ENCODE measurements around the gene HOXD3.

HOXD3 gene

GRCh38 chr2:176162911-176163671 is 6.0 kb downstream of the HOXD3 start:
- DNase-seq (ENCODE audit: low spot score): no peak

DNA sequence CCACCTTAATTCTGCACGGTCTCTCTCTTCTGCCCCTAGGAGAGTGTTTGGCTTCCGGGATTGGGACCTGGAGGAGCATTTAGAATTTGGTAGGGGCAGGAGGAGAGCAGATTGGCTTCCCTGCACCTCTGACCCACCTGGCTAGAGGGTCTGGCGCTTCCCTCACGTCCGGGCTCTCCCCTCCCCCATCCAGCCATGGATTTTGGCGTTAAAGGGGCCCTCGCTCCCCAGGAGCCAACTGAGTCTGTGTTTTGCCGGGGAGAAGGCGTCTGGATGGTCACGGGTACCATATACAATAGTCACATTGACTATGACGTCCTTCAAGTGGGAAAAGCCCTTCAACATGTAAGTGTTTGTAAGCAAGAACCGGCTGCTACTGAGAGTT is 6.6 kb downstream of the HOXD3 start:
- no peak for DNase-seq (ENCODE audit: low spot score)

GRCh38 chr2:176164201-176164600 is 7.1 kb downstream of the HOXD3 start:
- DNase-seq (ENCODE audit: low spot score): no peak

DNA sequence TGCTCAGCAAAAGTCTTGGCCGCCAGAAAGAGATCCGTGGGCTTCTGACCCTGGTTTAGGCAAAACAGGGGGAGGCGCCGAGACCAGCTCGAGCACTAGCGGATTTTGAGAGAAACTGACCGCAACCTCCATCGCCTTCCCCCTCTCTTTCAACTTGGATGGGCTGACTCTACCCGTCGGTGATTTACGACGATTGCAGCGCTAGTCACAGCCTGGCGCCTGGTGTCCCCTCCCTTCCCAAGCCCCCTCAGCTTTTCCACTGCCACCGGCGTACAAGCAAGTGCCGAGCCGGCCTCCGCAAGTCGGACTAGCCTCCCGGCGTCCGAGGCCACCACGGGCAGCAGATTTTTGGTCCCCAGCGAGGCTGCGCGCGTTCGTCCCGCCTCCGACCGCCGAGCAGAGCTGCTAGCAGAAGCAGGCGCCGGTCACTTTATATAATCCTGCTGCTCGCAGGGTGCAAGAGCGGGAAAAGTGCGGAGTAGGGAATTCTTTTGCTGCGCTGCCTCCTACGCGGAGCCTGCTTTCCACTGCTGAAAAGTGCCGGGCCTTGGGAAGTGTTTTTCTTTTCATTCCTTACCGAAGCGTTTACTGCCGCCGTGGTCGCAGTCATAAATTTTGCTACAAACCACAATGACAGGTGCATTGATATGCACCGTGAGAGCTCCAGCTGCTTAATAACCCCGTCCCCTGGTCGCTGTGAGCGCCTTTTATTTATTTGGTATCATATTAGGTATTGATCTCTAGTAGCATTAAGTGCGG is 7.7 kb downstream of the HOXD3 start:
- DNase-seq (ENCODE audit: low spot score): no peak

- DNase-seq (ENCODE audit: low spot score): no peak
These were observed 8.4 kb downstream of the HOXD3 start for GRCh38 chr2:176165370-176166050.

DNA sequence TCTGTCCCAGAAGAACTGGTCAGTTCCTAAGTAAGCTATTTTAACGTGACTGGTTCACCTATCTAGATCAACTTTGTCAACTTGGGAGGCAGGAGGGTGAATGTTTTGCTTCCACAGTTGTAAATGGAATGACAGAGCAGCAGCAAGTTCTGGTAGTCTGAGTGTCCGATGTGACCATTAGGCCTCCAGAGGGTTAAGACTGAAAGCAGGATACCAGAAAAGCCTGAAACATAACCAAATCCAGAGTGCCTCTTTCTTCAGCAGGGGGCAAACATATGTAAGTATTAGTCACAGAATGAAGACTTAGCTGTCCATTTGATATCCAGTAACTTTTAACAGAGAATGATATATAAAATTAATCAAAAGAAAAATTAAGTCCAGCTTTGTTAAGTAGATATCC is 9.2 kb downstream of the HOXD3 start:
- no peak for DNase-seq (ENCODE audit: low spot score)

GRCh38 chr2:176167398-176167797 is 10.3 kb downstream of the HOXD3 start:
- DNase-seq (ENCODE audit: low spot score): no peak

- DNase-seq (ENCODE audit: low spot score): no peak
These were observed 12.1 kb downstream of the HOXD3 start for GRCh38 chr2:176169181-176169580.

DNA sequence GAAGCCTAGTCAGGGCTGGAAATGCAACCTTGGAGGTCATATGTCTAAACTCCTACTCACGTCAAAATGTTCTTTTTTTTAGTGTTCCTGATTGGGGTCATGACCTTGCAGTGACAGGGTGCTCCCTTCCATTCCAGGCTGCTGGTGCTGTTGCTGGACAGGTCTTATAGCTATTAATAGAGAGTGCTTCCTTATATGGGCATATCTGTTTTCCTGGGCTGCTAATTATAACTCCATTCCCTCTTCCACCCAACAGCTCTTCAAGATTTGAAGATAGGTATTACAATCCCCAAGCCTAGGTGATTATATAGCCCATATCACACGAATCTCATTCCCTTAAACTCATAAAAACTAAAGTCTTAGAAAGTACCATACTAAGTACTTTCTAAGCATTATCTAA is 12.6 kb downstream of the HOXD3 start:
- DNase-seq (ENCODE audit: low spot score): no peak

GRCh38 chr2:176170602-176171305 is 13.6 kb downstream of the HOXD3 start:
- no peak for DNase-seq (ENCODE audit: low spot score)

DNA sequence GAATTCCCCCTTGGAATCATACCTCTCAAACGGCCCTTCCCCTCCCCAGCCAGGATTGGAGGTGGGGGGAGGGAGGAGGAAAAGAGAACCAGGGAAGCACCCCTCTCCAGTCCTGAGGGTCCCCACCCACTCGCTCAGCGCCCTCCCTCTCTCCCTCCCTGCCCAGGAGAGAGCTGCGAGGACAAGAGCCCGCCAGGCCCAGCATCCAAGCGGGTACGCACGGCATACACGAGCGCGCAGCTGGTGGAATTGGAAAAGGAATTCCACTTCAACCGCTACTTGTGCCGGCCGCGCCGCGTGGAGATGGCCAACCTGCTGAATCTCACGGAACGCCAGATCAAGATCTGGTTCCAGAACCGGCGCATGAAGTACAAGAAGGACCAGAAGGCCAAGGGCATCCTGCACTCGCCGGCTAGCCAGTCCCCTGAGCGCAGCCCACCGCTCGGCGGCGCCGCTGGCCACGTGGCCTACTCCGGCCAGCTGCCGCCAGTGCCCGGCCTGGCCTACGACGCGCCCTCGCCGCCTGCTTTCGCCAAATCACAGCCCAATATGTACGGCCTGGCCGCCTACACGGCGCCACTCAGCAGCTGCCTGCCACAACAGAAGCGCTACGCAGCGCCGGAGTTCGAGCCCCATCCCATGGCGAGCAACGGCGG is 14.4 kb downstream of the HOXD3 start:
- DNase-seq (ENCODE audit: low spot score): no peak

DNA sequence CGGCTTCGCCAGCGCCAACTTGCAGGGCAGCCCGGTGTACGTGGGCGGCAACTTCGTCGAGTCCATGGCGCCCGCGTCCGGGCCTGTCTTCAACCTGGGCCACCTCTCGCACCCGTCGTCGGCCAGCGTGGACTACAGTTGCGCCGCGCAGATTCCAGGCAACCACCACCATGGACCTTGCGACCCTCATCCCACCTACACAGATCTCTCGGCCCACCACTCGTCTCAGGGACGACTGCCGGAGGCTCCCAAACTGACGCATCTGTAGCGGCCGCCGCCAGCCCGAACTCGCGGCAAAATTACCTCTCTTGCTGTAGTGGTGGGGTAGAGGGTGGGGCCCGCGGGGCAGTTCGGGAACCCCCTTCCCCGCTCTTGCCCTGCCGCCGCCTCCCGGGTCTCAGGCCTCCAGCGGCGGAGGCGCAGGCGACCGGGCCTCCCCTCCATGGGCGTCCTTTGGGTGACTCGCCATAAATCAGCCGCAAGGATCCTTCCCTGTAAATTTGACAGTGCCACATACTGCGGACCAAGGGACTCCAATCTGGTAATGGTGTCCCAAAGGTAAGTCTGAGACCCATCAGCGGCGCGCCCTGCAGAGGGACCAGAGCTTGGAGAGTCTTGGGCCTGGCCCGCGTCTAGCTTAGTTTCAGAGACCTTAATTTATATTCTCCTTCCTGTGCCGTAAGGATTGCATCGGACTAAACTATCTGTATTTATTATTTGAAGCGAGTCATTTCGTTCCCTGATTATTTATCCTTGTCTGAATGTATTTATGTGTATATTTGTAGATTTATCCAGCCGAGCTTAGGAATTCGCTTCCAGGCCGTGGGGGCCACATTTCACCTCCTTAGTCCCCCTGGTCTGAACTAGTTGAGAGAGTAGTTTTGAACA is 15.1 kb downstream of the HOXD3 start:
- no peak for DNase-seq (ENCODE audit: low spot score)

DNA sequence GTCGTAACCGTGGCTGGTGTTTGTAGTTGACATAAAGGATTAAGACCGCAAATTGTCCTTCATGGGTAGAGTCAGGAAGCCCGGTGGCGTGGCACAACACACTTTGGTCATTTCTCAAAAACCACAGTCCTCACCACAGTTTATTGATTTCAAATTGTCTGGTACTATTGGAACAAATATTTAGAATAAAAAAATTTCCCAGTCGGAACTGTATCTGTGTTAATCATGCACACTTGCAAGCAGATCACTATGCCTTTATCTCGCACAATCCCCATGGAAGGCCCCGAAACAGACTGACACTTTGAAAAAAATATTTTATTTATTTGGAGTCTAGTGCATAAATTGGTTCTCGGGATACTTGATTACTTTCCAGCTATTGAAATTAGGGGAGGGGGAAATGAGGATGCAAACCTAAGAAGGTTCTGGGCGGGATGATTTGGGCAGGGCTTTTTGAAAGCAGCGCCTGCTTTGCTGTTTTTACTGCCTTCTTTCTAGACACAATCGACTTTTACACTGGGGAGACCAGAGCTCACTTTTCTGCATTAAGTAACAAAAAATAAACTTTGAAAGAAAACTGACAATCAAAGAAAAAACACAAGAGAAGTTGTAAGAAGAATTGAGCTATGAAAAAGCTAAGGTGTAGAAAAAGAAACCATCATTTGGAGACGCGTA is 15.9 kb downstream of the HOXD3 start:
- DNase-seq (ENCODE audit: low spot score): no peak

DNA sequence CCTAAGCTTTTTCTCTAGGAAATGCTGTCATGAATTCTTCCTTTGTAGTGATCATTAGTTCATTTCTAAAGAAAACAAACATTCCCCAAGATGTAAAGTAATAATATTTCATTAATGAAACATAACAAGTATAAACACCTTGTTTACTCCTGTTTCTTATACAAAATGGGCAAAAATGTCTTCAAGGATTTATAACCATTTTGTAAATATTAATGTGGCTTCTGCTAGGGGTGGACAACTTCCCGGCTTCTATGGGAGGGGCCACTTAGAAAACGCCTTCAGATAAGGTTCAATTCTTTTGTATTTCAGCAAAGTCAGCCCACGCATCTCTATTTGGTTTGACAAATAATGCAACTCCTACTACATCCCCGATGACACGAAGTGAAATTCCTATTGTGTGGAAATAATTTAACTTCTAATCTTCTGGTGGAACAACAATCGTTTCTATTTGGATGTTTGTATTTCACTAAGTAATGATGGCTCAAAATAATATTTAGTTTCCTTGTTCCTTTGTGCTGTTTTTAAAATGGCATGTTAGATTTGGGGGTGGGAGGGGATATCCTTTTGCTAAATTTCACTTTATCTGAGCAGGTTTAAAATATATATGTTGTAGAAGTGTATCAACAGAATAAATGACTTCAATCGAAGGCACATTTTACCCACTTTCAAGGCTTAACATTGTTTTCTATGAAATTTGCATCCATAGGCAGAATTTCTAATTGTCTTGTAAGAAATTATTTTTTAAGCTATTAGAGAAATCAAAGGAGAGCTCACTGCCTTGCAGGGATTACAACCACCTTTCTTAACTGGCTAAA is 16.7 kb downstream of the HOXD3 start:
- DNase-seq (ENCODE audit: low spot score): no peak

GRCh38 chr2:176174382-176174823 is 17.3 kb downstream of the HOXD3 start:
- no peak for DNase-seq (ENCODE audit: low spot score)

DNA sequence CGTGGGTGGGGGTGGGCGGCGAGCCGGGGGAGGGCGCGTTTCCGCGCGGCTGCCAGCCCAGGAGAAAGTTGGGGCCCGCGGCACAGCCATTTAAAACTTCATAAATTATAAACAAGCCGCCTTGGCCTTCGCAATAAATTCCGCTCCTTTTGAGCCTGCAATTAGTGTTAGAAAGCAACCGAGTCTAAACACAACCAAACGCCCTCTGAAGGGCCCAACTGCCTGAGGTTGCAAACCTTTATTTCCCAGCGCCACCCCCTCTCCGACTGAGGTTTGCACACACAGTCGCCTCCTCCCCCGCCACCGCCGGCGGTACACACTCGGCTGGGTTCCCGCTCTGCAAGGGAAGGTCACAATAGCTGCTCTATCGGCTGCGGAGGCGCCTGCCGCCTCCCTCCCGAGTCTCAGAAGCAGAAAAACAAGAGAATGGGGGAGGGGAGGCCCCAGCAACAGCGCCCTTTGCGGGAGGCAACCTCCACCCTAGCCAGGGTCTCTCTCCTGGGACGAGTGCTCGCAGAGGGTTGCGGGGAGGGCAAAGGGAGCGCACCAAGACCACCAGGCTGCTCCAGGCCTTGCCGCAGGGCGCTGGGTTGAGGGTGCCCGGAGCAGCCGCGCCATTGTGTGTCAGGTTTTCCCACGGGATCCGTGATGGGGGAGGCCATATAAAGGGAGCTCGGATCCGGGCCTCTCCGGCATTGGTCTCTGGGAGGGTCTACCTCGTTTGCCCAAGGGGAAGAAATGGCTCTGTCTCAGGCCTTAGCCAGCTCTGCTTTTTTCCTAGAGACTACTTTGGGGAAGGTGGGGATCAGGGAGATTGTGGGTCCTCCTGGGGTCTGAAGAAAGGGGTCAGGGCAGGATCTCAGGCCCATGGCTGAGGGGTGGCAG is 18.0 kb downstream of the HOXD3 start:
- peak; percentile 74 for DNase-seq (ENCODE audit: low spot score)

DNA sequence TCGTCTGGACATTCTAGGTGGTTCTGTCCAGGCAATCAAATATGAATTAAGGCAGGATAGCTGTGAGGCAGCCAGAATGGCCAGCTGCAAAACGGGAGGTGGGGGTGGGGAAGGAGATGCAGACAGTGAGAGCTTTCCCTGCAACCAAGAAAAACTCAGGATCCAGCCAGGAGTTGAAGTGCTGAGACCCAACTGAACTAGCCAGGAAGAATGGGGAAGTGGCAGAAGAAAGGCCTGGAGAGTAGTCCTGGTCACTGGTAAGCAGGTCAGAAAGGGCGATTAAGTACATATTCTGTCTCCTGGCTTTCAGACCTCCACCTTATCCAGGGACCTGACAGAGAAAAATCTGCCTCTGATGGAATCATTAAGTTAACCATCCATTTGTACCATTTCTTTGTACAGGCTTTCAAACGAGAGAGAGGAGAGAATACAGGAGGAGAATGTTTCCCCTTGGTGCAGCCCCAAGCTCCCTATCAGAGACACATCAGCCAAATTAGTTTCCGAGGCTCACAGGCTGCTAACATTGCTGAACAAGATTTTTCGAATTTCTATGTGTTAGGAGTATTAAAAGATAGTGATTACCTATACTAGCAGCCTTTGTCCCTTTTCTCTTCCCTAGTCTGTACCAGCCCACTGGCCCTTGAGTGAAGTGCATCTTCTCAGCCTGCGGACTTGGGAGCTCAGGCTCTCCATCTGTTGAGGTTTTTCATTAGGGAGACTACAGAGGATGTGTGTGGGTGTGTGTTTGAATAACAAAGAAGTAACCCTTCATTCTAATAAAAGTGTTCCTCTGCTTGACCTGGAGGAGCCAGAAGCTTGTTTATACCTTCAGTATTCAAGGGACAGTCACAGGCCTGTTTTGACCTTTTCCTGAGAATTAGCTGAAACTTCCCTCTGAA is 18.9 kb downstream of the HOXD3 start:
- no peak for DNase-seq (ENCODE audit: low spot score)

Data from left forelimb (tissue), 1 donor.